Mesothelial cell of epicardium (in vitro differentiated cells): ENCODE measurements around the gene F8. TPM values are rescaled to one million over a fixed set of nuclear protein-coding genes. Genes with fewer than 3 reads are reported as not detected.

ENCODE experiments used
- DNase-seq, 2 experiments: peaks; one replicate each; pipeline ENCODE4 v3.0.0; 2021; ENCODE audit warnings: low spot score in 2 of 2; ENCODE audit not compliant: unreplicated experiment in 2 of 2
- H3K27ac Mint-ChIP-seq: 2 replicates; pipeline ENCODE4 v1.8.0; 2021; ENCODE audit warnings: mixed read lengths
- H3K27me3 Mint-ChIP-seq: 2 replicates; pipeline ENCODE4 v1.8.0; 2021; ENCODE audit warnings: low read depth, mixed read lengths
- H3K36me3 Mint-ChIP-seq: 2 replicates; pipeline ENCODE4 v1.8.0; 2021; ENCODE audit warnings: mixed read lengths
- H3K4me1 Mint-ChIP-seq: 2 replicates; pipeline ENCODE4 v1.8.0; 2021; ENCODE audit warnings: mixed read lengths
- H3K4me3 Mint-ChIP-seq: 2 replicates; pipeline ENCODE4 v1.8.0; 2021; ENCODE audit warnings: mild to moderate bottlenecking, moderate library complexity, mixed read lengths
- H3K9me3 Mint-ChIP-seq: 2 replicates; pipeline ENCODE4 v1.8.0; 2021; ENCODE audit warnings: mixed read lengths
- total RNA-seq: library from RNA; stranded (reverse); gene quantifications from 3 replicates; pipeline ENCODE4 v1.2.1, GENCODE V29; 2021
- TF ChIP-seq, protein P1 (sequence below): fragments of 200-600 bp; sonication (generic); IDR thresholded peaks from one replicate; pipeline ENCODE4 v1.5.0; 2021; ENCODE audit warnings: antibody characterized with exemption; ENCODE audit not compliant: unreplicated experiment

The F8 gene
- total RNA-seq, 1 donor from 2014 or later = 3.9 TPM

DNA sequence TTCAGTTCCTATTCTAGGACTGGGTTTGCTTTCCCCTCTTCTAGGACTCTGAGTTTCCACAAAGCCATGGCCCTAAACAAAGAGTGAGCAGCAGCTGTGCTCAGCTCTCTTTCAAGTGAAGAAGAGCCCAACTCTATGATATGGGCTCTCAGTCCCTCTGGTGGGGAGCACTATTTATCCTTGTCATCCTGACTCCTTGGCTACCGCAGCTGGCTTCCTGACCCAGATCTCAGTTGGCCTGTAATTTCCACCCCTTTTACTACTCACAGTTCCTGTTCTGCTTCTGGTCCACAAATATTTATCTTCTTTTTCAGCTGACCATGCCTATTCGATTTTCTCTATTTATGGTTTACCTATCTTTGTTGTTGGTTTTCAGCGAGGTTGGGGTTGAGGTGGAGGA is 33.8 kb downstream of the F8 start:
- Mint-ChIP-seq H3K27me3 (no peaks in the 10 kb centered on the region), H3K36me3 (no peaks in the 10 kb centered on the region), H3K9me3 (peaks cover 29% of the 10 kb centered on the region), H3K4me1 (no peaks in the 10 kb centered on the region), H3K4me3 (no peak overlapping the region), H3K27ac (no peak overlapping the region)
- TF ChIP-seq, protein P1, sequence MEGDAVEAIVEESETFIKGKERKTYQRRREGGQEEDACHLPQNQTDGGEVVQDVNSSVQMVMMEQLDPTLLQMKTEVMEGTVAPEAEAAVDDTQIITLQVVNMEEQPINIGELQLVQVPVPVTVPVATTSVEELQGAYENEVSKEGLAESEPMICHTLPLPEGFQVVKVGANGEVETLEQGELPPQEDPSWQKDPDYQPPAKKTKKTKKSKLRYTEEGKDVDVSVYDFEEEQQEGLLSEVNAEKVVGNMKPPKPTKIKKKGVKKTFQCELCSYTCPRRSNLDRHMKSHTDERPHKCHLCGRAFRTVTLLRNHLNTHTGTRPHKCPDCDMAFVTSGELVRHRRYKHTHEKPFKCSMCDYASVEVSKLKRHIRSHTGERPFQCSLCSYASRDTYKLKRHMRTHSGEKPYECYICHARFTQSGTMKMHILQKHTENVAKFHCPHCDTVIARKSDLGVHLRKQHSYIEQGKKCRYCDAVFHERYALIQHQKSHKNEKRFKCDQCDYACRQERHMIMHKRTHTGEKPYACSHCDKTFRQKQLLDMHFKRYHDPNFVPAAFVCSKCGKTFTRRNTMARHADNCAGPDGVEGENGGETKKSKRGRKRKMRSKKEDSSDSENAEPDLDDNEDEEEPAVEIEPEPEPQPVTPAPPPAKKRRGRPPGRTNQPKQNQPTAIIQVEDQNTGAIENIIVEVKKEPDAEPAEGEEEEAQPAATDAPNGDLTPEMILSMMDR = no peak
- no peak for DNase-seq

DNA sequence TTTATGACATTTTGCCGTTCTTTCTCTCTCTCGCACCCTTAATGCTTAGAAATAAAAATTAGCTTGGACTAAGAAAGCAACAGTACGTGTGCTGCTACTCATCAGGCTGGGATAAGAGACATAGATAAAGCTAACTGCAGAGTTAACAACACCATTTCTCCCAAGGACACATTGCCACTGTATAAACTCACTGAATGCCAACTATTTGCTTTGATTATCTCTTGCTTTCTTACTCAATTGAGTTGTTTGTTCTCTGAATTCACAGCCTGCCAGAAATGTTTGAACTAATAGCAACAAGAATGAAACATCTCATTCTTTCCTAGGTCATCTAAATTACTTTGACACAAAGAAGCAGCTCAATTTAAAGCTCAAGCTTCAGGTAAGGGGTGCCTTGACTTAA is 34.6 kb downstream of the F8 start:
- Mint-ChIP-seq H3K36me3 (no peaks in the 10 kb centered on the region), H3K27ac (no peak overlapping the region), H3K4me1 (no peaks in the 10 kb centered on the region), H3K27me3 (no peaks in the 10 kb centered on the region), H3K9me3 (peaks cover 29% of the 10 kb centered on the region), H3K4me3 (no peak overlapping the region)
- DNase-seq = no peak
- TF ChIP-seq, protein P1 = no peak

GRCh38 chrX:154986826-154987575 is 35.5 kb downstream of the F8 start:
- H3K27ac Mint-ChIP-seq = no peak overlapping the region
- peaks cover 28% of the 10 kb centered on the region for H3K9me3 Mint-ChIP-seq
- TF ChIP-seq, protein P1 = no peak
- no peak for DNase-seq
- no peak overlapping the region for H3K4me3 Mint-ChIP-seq
- H3K36me3 Mint-ChIP-seq = no peaks in the 10 kb centered on the region
- H3K4me1 Mint-ChIP-seq = no peaks in the 10 kb centered on the region
- no peaks in the 10 kb centered on the region for H3K27me3 Mint-ChIP-seq

- H3K27me3 Mint-ChIP-seq = no peaks in the 10 kb centered on the region
Measured at GRCh38 chrX:154981116-154981411, 41.5 kb downstream of the F8 start.

GRCh38 chrX:154980330-154981115 is 42.0 kb downstream of the F8 start:
- TF ChIP-seq, protein P1 = peak; percentile 31
- Mint-ChIP-seq H3K4me1 (no peaks in the 10 kb centered on the region), H3K36me3 (no peaks in the 10 kb centered on the region), H3K4me3 (peak overlapping the region; percentile 54), H3K27me3 (no peaks in the 10 kb centered on the region), H3K27ac (no peak overlapping the region), H3K9me3 (peaks cover 17% of the 10 kb centered on the region)
- peak; percentile 21 to 70 for DNase-seq

More at GRCh38 chrX:154981116-154981411, 41.5 kb downstream of the F8 start:
- H3K4me3 Mint-ChIP-seq = peak overlapping the region; percentile 54
- no peaks in the 10 kb centered on the region for H3K4me1 Mint-ChIP-seq
- H3K9me3 Mint-ChIP-seq = peaks cover 17% of the 10 kb centered on the region
- H3K36me3 Mint-ChIP-seq = no peaks in the 10 kb centered on the region
- TF ChIP-seq, protein P1 = no peak
- no peak overlapping the region for H3K27ac Mint-ChIP-seq
- DNase-seq = no peak
